Fibroblast of lung (primary cell): ENCODE results near the gene CALN1. TPM values are rescaled to one million over a fixed set of nuclear protein-coding genes. Genes with fewer than 3 reads are reported as not detected.

ENCODE experiments used
- DNase-seq, 2 donors: peaks; one replicate each; pipeline versions ENCODE4 v3.0.0 to v3.0.0-alpha.2; 2010; ENCODE audit warnings: low read depth in 2 of 2
- H2AFZ ChIP-seq: 2 replicates; pipeline ENCODE4 v1.5.1; 2012; ENCODE audit warnings: low read length, control low read depth, inconsistent platforms
- H3K27ac ChIP-seq: 2 replicates; pipeline ENCODE4 v1.5.1; 2011; ENCODE audit warnings: low read length, control low read depth; ENCODE audit not compliant: insufficient read depth
- H3K27me3 ChIP-seq: 2 replicates; pipeline ENCODE4 v1.5.1; 2011; ENCODE audit warnings: mild to moderate bottlenecking, low read length; ENCODE audit not compliant: control insufficient read depth, insufficient read depth
- H3K36me3 ChIP-seq: 2 replicates; pipeline ENCODE4 v1.5.1; 2011; ENCODE audit warnings: low read length; ENCODE audit not compliant: control insufficient read depth, insufficient read depth
- H3K4me1 ChIP-seq: 2 replicates; pipeline ENCODE4 v1.5.1; 2011; ENCODE audit warnings: low read length; ENCODE audit not compliant: control insufficient read depth, insufficient read depth; ENCODE audit errors: extremely low read depth
- H3K4me2 ChIP-seq: 2 replicates; pipeline ENCODE4 v1.5.1; 2011; ENCODE audit warnings: low read length, control low read depth; ENCODE audit not compliant: insufficient read depth; ENCODE audit errors: extremely low read depth
- H3K4me3 ChIP-seq, 4 experiments: fragments of 200-600 bp in 1 of 4; sonication (generic) in 1 of 4; replicated peaks in 1 of 4; 2 replicates each; pipeline ENCODE4 v1.5.1; 2011 to 2016; ENCODE audit warnings: low read length in 4 of 4, low read depth in 3 of 4, mild to moderate bottlenecking in 3 of 4, control low read depth in 2 of 4, inconsistent platforms in 1 of 4, mixed read lengths in 1 of 4; ENCODE audit not compliant: insufficient read depth in 1 of 4; ENCODE audit errors: control extremely low read depth in 1 of 4
- H3K79me2 ChIP-seq: 2 replicates; pipeline ENCODE4 v1.5.1; 2012; ENCODE audit warnings: mild to moderate bottlenecking, low read length, inconsistent platforms; ENCODE audit not compliant: control insufficient read depth, insufficient read depth
- H3K9ac ChIP-seq: 2 replicates; pipeline ENCODE4 v1.5.1; 2011; ENCODE audit warnings: mild to moderate bottlenecking, low read length, control low read depth; ENCODE audit not compliant: insufficient read depth
- H3K9me3 ChIP-seq: 2 replicates; pipeline ENCODE4 v1.5.1; 2012; ENCODE audit warnings: low read depth, low read length; ENCODE audit not compliant: control insufficient read depth, insufficient read depth
- H4K20me1 ChIP-seq: 2 replicates; pipeline ENCODE4 v1.5.1; 2011; ENCODE audit warnings: low read length; ENCODE audit not compliant: control insufficient read depth, insufficient read depth; ENCODE audit errors: extremely low read depth
- CTCF ChIP-seq, 2 donors: IDR thresholded peaks in 1 of 2; conservative IDR thresholded peaks in 1 of 2; 1 replicate in 1 of 2; 2 replicates in 1 of 2; pipeline ENCODE4 v1.5.1; 2011 to 2012; ENCODE audit warnings: low read length in 2 of 2, control low read depth in 1 of 2, inconsistent platforms in 1 of 2, low read depth in 1 of 2, mild to moderate bottlenecking in 1 of 2
- EZH2 ChIP-seq: IDR thresholded peaks from 2 replicates; pipeline ENCODE4 v1.5.1; 2012; ENCODE audit warnings: low read length, control low read depth, mild to moderate bottlenecking; ENCODE audit errors: missing control alignments
- polyA plus RNA-seq, 2 donors: library from polyadenylated mRNA; depleted of rRNA in 1 of 2; stranded (reverse) in 1 of 2; unstranded in 1 of 2; fragments of >200 nt; gene quantifications; 2 replicates each; pipeline ENCODE4 v1.2.1, GENCODE V29; 2011 to 2012; ENCODE audit warnings: missing spikeins in 1 of 2
- total RNA-seq: library from RNA; depleted of rRNA; stranded (reverse); fragments of >200 nt; gene quantifications from 2 replicates; pipeline ENCODE4 v1.2.1, GENCODE V29; 2014

Gene CALN1
- total and polyA plus RNA-seq, 2 donors (not counting 1 experiment from before 2014, with no cell fraction given), result not detected

DNA sequence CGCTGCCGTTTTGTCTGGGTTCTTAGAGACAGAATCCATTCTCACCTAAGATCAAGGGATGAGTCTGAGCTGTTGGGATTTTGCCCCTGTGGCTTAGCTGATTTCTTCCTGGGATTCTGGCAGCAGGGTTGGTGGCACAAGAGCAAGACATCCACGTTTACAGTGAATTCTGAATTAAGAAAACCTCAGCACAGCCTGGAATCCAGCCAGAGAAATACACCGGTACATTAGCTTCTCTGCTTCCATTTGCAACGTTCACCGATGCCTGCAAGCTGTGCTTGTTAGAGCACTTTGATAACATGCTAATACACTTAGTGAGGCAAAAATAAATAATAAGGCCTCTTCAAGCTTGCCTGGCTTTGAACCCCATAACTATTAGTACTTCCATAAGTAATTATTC is 569.8 kb downstream of the CALN1 start:
- no peak overlapping the region for H3K4me3 ChIP-seq
- H3K4me1 ChIP-seq, result no peaks in the 10 kb centered on the region
- H3K9me3 ChIP-seq, result no peaks in the 10 kb centered on the region
- no peaks in the 10 kb centered on the region for H3K36me3 ChIP-seq
- no peak overlapping the region for H3K27ac ChIP-seq
- H3K4me2 ChIP-seq, result no peak overlapping the region
- no peaks in the 10 kb centered on the region for H3K79me2 ChIP-seq
- TF ChIP-seq CTCF (conservative IDR thresholded peaks at IDR 0.05 in 1 of 2, IDR thresholded peaks at IDR 0.05 in 1 of 2; ENCODE audit: low read depth in 1 of 2, low read length in 2 of 2), result no peak
- no peak for TF ChIP-seq EZH2
- no peak for DNase-seq
- H4K20me1 ChIP-seq, result no peaks in the 10 kb centered on the region
- H3K27me3 ChIP-seq, result no peaks in the 10 kb centered on the region
- H2AFZ ChIP-seq, result no peak overlapping the region
- no peak overlapping the region for H3K9ac ChIP-seq

- DNase-seq, result peak in 1 of 2 donors; percentile 52
- Histone ChIP-seq H3K79me2 (no peaks in the 10 kb centered on the region), H3K27ac (no peak overlapping the region), H3K9me3 (no peaks in the 10 kb centered on the region), H2AFZ (no peak overlapping the region), H3K27me3 (no peaks in the 10 kb centered on the region), H4K20me1 (no peaks in the 10 kb centered on the region), H3K9ac (no peak overlapping the region), H3K4me1 (no peaks in the 10 kb centered on the region), H3K4me2 (no peak overlapping the region), H3K4me3 (no peak overlapping the region), H3K36me3 (no peaks in the 10 kb centered on the region)
- TF ChIP-seq EZH2 (no peak), CTCF (conservative IDR thresholded peaks at IDR 0.05 in 1 of 2, IDR thresholded peaks at IDR 0.05 in 1 of 2; ENCODE audit: low read depth in 1 of 2, low read length in 2 of 2) (no peak)
These were observed 577.1 kb downstream of the CALN1 start for GRCh38 chr7:71835056-71835455.

DNA sequence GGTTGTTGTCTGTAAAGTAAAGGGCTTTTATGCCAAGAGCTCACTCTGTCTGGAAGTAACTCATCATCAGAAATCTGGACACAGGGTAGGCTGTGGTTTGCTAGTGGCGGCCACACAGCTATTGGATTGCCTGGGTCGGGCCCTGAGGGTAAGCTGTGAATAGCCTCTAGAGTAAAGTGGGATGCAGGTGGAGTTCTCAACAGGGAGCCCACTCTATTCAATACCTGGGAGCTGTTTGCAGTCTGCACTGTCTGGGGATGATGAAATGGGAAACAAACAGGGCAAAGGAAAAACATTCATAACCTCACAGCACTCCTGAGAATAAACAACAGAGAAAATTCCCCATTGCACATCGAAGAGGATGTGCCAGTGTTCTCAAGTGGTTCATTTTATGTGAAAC is 582.6 kb downstream of the CALN1 start:
- no peak overlapping the region for H3K4me2 ChIP-seq
- TF ChIP-seq CTCF (conservative IDR thresholded peaks at IDR 0.05 in 1 of 2, IDR thresholded peaks at IDR 0.05 in 1 of 2; ENCODE audit: low read depth in 1 of 2, low read length in 2 of 2) (no peak), EZH2 (no peak)
- no peak for DNase-seq

More for the DNA sequence above, 582.6 kb downstream of the CALN1 start:
- Histone ChIP-seq H3K27me3 (no peaks in the 10 kb centered on the region), H3K27ac (no peak overlapping the region), H2AFZ (no peak overlapping the region), H3K79me2 (no peaks in the 10 kb centered on the region), H4K20me1 (no peaks in the 10 kb centered on the region), H3K4me1 (no peaks in the 10 kb centered on the region), H3K36me3 (no peaks in the 10 kb centered on the region), H3K9ac (no peak overlapping the region), H3K9me3 (no peaks in the 10 kb centered on the region), H3K4me3 (no peak overlapping the region)
